GM18498 (cell line): ENCODE data around the gene DUXA.

Source experiments
- ATAC-seq: cut with Tn5 transposase; IDR thresholded peaks from one replicate; pipeline ENCODE4 v1.9.1; 2021; ENCODE audit warnings: mild to moderate bottlenecking, moderate library complexity; ENCODE audit not compliant: unreplicated experiment

DUXA gene

DNA sequence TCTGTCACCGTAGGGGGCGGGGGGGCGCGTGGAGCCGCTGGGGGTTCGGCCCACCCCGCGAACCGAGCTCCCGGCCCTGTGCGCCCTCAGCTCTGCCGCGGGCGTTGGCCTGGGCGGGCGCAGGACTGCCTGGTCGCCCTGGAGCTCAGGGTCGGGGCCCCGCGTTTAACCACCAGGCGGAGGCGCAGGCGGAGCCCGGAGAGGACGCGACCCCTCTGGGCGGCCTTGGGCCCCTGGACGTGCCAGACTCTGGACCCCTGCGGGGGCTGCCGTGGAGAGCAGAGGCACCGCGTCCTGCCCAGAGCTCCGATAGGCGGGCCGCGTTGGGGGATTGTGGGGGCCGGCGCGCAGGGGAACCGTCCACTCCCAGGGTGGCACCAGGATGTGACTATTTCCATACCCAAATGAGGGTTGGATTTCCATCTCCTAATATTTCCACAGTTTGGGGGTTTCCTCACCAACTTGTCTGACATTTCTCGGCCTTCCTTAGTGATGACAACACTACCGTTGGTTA, 60.5 kb downstream of the DUXA start:
- no peak for ATAC-seq

DNA sequence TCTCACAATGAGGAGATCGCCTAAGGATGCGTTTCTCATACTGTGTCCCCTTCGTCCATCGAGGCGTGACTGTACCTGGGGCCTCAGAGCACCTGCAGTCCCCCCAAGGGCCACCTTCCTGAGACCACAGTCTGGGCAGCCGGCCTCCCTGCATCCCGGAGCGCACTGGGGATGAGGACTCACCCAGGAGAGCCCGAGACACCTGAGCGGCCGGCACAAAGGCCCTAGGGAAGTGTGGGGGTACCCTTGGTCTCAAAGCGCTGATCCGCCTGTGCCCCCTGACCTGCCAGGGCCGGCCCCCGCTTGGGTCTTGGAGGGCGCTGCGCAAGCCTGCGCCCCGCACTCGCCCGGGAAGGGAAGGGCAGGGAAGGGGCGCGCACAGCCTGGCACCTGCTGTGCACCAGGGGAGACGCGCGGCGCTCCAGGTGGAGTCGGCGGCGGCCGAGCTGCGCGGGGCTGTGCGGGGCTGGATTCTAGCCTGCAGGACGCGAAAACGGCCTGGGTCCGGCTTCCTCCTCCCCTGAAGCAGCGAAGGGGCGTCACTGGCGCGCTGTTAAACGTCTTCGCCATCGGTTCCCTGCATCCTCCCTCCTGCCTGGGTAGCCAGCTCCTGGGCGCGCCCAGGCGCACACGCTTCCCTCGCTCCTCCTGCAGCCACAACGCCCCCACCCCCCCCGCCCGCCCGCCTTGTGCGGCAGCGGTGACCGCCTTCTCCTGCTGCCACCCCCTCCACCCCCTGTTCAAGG, 61.1 kb downstream of the DUXA start:
- no peak for ATAC-seq
